Liver (tissue), 3 donors: ENCODE results near the gene NDUFS1.

Experiments
- CTCF ChIP-seq: fragments of 150-350 bp; IDR thresholded peaks from 2 replicates; pipeline ENCODE4 v1.5.1; 2017; ENCODE audit warnings: improper control_type of control experiment, low read depth, low read length; ENCODE audit not compliant: missing input control
- EGR1 ChIP-seq, 2 donors: IDR thresholded peaks; 2 replicates each; pipeline ENCODE4 v1.6.1; 2016 to 2018; ENCODE audit warnings: antibody characterized with exemption in 2 of 2, low read depth in 2 of 2
- FOXA2 ChIP-seq: IDR thresholded peaks from 2 replicates; pipeline ENCODE4 v1.6.1; 2016; ENCODE audit warnings: antibody characterized with exemption
- GABPA ChIP-seq, 2 donors: IDR thresholded peaks in 1 of 2; conservative IDR thresholded peaks in 1 of 2; 2 replicates each; pipeline ENCODE4 v1.6.1; 2016; ENCODE audit warnings: antibody characterized with exemption in 2 of 2, mild to moderate bottlenecking in 1 of 2, moderate library complexity in 1 of 2
- JUND ChIP-seq, 2 donors: IDR thresholded peaks; 2 replicates each; pipeline ENCODE4 v1.6.1; 2016; ENCODE audit warnings: antibody characterized with exemption in 2 of 2
- RAD21 ChIP-seq, 2 donors: IDR thresholded peaks; 2 replicates each; pipeline ENCODE4 v1.6.1; 2016; ENCODE audit warnings: antibody characterized with exemption in 2 of 2, mild to moderate bottlenecking in 2 of 2
- YY1 ChIP-seq: IDR thresholded peaks from 2 replicates; pipeline ENCODE4 v1.6.1; 2016; ENCODE audit warnings: antibody characterized with exemption, mild to moderate bottlenecking
- ZBTB33 ChIP-seq: IDR thresholded peaks from 2 replicates; pipeline ENCODE4 v1.6.1; 2016; ENCODE audit warnings: antibody characterized with exemption
- donor health status: healthy.
- donor health status: healthy.

GRCh38 chr2:206164261-206164862 lies 5.1 kb upstream of the NDUFS1 start:
- TF ChIP-seq CTCF (peak; percentile 67), EGR1 (IDR thresholded peaks at IDR 0.05; ENCODE audit: low read depth in 2 of 2) (no peak), GABPA (IDR thresholded peaks at IDR 0.05 in 1 of 2, conservative IDR thresholded peaks at IDR 0.05 in 1 of 2) (no peak), ZBTB33 (no peak), JUND (IDR thresholded peaks at IDR 0.05) (no peak), FOXA2 (no peak), YY1 (no peak), RAD21 (IDR thresholded peaks at IDR 0.05) (peak; percentile 67 to 80)
